PC-3 (cell line): ENCODE results near the gene FKBP14.

Experiments used
- CTCF ChIP-seq: fragments of 300-600 bp; sonication (generic); conservative IDR thresholded peaks from 2 replicates; pipeline ENCODE4 v1.5.1; 2017; ENCODE audit warnings: antibody characterized with exemption, low read depth, mild to moderate bottlenecking, low read length
- EZH2 ChIP-seq: fragments of 300-600 bp; sonication (generic); IDR thresholded peaks from one replicate; pipeline ENCODE4 v1.6.1; 2017; ENCODE audit warnings: antibody characterized with exemption, mild to moderate bottlenecking, low read length; ENCODE audit not compliant: unreplicated experiment
- EZH2phosphoT487 ChIP-seq: fragments of 300-600 bp; sonication (generic); IDR thresholded peaks from 2 replicates; pipeline ENCODE4 v1.6.1; 2018; ENCODE audit warnings: mild to moderate bottlenecking, antibody characterized with exemption, low read length, borderline replicate concordance

GRCh38 chr7:30003098-30003497 lies 23.4 kb downstream of the FKBP14 start:
- TF ChIP-seq EZH2 (no peak), CTCF (no peak), EZH2phosphoT487 (no peak)
